Measurements from ENCODE around the gene PISD. TPM values are rescaled to one million over a fixed set of nuclear protein-coding genes. Genes with fewer than 3 reads are reported as not detected.

Gene PISD
- total and polyA plus RNA-seq, 10 donors: 27.6 to 108 (median 65.0) TPM

GRCh38 chr22:31623592-31624304 is 38.3 kb downstream of the PISD start:
- DNase-seq: peak; percentile 76
- TF ChIP-seq POLR2AphosphoS5 (IDR thresholded peaks at IDR 0.05): peak in 2 of 3 donors; percentile 27 to 67
- TF ChIP-seq, protein P1, sequence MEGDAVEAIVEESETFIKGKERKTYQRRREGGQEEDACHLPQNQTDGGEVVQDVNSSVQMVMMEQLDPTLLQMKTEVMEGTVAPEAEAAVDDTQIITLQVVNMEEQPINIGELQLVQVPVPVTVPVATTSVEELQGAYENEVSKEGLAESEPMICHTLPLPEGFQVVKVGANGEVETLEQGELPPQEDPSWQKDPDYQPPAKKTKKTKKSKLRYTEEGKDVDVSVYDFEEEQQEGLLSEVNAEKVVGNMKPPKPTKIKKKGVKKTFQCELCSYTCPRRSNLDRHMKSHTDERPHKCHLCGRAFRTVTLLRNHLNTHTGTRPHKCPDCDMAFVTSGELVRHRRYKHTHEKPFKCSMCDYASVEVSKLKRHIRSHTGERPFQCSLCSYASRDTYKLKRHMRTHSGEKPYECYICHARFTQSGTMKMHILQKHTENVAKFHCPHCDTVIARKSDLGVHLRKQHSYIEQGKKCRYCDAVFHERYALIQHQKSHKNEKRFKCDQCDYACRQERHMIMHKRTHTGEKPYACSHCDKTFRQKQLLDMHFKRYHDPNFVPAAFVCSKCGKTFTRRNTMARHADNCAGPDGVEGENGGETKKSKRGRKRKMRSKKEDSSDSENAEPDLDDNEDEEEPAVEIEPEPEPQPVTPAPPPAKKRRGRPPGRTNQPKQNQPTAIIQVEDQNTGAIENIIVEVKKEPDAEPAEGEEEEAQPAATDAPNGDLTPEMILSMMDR (IDR thresholded peaks at IDR 0.05 in 8 of 11, conservative IDR thresholded peaks at IDR 0.05 in 3 of 11): no peak
- Histone ChIP-seq H3K4me1 (peaks cover 20 to 78% (median 58%) of the 10 kb centered on the region in 6 donors), H3K27me3 (replicated peaks in 1 of 7) (no peaks in the 10 kb centered on the region), H3K4me3 (peak overlapping the region in 1 of 8 donors; percentile 56), H3K36me3 (peaks cover 0 to 98% (median 58%) of the 10 kb centered on the region in 6 donors), H3K27ac (peak overlapping the region in 5 of 8 donors; percentile 2 to 94 (median 17)), H3K9me3 (no peaks in the 10 kb centered on the region)
- 91 to 94% (median 93%) methylated on average over 11 to 18 of the region's 18 CpGs for WGBS, 5 donors
- intact Hi-C loops (cut with DNase I; ENCODE audit: low total_unique reads): no loop called here

GRCh38 chr22:31622980-31623379 is 39.0 kb downstream of the PISD start:
- intact Hi-C loops (cut with DNase I; ENCODE audit: low total_unique reads): no loop called here
- peak overlapping the region in 2 of 8 donors; percentile 39 to 56 for H3K27ac ChIP-seq
- TF ChIP-seq, protein P1 (IDR thresholded peaks at IDR 0.05 in 8 of 11, conservative IDR thresholded peaks at IDR 0.05 in 3 of 11): no peak
- TF ChIP-seq POLR2AphosphoS5 (IDR thresholded peaks at IDR 0.05) (no peak), POLR2A (IDR thresholded peaks at IDR 0.05) (no peak)

GRCh38 chr22:31621507-31622124 is 40.4 kb downstream of the PISD start:
- 70 to 81% (median 75%) methylated on average over 11 to 19 of the region's 19 CpGs for WGBS, 5 donors
- intact Hi-C loops (cut with DNase I; ENCODE audit: low total_unique reads): no loop called here
- no peak for DNase-seq
- H3K27ac ChIP-seq: peak overlapping the region in 1 of 8 donors; percentile 56
- TF ChIP-seq POLR2A (IDR thresholded peaks at IDR 0.05): no peak
- peak in 2 of 3 donors; percentile 32 to 61 for TF ChIP-seq POLR2AphosphoS5 (IDR thresholded peaks at IDR 0.05)
- no peaks in the 10 kb centered on the region for H3K9me3 ChIP-seq
- H3K27me3 ChIP-seq (replicated peaks in 1 of 7): no peaks in the 10 kb centered on the region
- peaks cover 4 to 74% (median 46%) of the 10 kb centered on the region in 6 donors for H3K4me1 ChIP-seq
- H3K4me3 ChIP-seq: no peak overlapping the region
- H3K36me3 ChIP-seq: peaks cover 0 to 98% (median 78%) of the 10 kb centered on the region in 6 donors

More at GRCh38 chr22:31622980-31623379, 39.0 kb downstream of the PISD start:
- Histone ChIP-seq H3K27me3 (replicated peaks in 1 of 7) (no peaks in the 10 kb centered on the region), H3K4me3 (no peak overlapping the region), H3K4me1 (peaks cover 12 to 74% (median 51%) of the 10 kb centered on the region in 6 donors), H3K36me3 (peaks cover 0 to 98% (median 65%) of the 10 kb centered on the region in 6 donors), H3K9me3 (no peaks in the 10 kb centered on the region)
- DNase-seq: no peak
- WGBS, 5 donors: 80 to 100% (median 88%) methylated on average over 1 of the region's 1 CpG

DNA sequence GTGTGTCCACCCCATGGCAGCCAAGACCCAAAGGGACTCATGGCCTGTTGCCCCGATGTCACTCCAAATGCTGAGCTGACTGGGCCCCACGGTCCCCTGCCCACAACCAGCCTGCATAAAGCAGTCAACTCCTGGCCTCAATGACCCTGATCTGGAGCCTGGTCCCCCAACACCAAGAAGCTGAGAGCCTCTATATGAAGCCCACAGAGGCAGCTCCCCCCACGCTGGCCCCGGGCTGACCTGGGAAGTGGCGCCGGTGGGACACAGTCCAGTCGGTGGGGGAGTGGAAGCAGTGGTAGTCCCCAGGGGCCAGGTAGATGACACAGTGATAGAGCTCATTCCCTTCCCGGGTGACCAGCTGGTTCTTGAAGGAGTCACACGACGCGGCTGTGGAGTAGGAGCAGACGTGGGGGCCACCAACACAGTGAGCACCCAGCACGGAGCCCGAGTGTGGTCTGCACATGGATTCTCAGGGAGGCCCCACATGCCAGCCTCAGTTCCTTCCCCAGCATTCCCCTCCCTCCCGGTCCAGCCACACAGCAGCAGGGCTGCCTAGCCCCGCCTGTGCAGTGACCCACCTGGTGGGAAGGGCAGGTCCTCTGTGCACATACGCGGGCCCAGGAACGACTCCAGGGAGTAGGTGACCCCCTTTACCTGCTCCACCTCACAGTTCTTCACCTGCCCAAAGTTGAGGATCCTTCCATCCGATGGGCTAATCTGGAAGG is 41.1 kb downstream of the PISD start:
- H3K27me3 ChIP-seq (replicated peaks in 1 of 7): no peaks in the 10 kb centered on the region
- peak overlapping the region in 1 of 8 donors; percentile 56 for H3K27ac ChIP-seq
- 84 to 90% (median 89%) methylated on average over 17 to 20 of the region's 20 CpGs for WGBS, 5 donors
- no peak for DNase-seq
- peaks cover 11 to 74% (median 46%) of the 10 kb centered on the region in 6 donors for H3K4me1 ChIP-seq
- no peaks in the 10 kb centered on the region for H3K9me3 ChIP-seq
- no peak overlapping the region for H3K4me3 ChIP-seq
- peaks cover 0 to 94% (median 79%) of the 10 kb centered on the region in 6 donors for H3K36me3 ChIP-seq
- TF ChIP-seq POLR2AphosphoS5 (IDR thresholded peaks at IDR 0.05) (peak in 1 of 3 donors; percentile 25), POLR2A (IDR thresholded peaks at IDR 0.05) (no peak)
- intact Hi-C loops (cut with DNase I; ENCODE audit: low total_unique reads): no loop called here
